ENCODE measurements around the gene NFATC1.

Gene NFATC1

GRCh38 chr18:79567481-79568147 is 171.9 kb downstream of the NFATC1 start:
- no peak for DNase-seq (ENCODE audit: low spot score)
- TF ChIP-seq CTCF (IDR thresholded peaks at IDR 0.05; ENCODE audit: extremely low read depth, insufficient read depth, missing control alignments): no peak
- in situ Hi-C loops (cut with MboI; ENCODE audit: low pct_unique_long_range_greater_than_20kb, low sequenced_read_pairs, unreplicated experiment): no loop called here

GRCh38 chr18:79568543-79569205 is 172.9 kb downstream of the NFATC1 start:
- in situ Hi-C loops (cut with MboI; ENCODE audit: low pct_unique_long_range_greater_than_20kb, low sequenced_read_pairs, unreplicated experiment): no loop called here
- no peak for DNase-seq (ENCODE audit: low spot score)
- no peak for TF ChIP-seq CTCF (IDR thresholded peaks at IDR 0.05; ENCODE audit: extremely low read depth, insufficient read depth, missing control alignments)

DNA sequence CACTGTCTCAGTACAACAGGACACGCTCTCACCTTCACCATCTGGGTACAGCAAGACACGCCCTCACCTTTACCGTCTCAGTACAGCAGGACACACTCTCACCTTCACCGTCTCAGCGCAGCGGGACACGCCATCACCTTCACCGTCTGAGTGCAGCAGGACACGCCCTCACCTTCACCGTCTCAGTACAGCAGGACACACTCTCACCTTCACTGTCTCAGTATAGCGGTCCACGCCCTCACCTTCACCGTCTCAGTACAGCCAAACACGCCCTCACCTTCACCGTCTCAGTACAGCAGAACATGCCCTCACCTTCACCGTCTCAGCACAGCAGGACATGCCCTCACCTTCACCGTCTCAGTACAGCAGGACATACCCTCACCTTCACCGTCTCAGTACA is 174.0 kb downstream of the NFATC1 start:
- no peak for TF ChIP-seq CTCF (IDR thresholded peaks at IDR 0.05; ENCODE audit: extremely low read depth, insufficient read depth, missing control alignments)
- in situ Hi-C loops (cut with MboI; ENCODE audit: low pct_unique_long_range_greater_than_20kb, low sequenced_read_pairs, unreplicated experiment): no loop called here
- DNase-seq (ENCODE audit: low spot score): no peak

GRCh38 chr18:79570266-79571201 is 174.8 kb downstream of the NFATC1 start:
- DNase-seq (ENCODE audit: low spot score): no peak
- TF ChIP-seq CTCF (IDR thresholded peaks at IDR 0.05; ENCODE audit: extremely low read depth, insufficient read depth, missing control alignments): no peak
- in situ Hi-C loops (cut with MboI; ENCODE audit: low pct_unique_long_range_greater_than_20kb, low sequenced_read_pairs, unreplicated experiment): no loop called here

- no peak for DNase-seq (ENCODE audit: low spot score)
- in situ Hi-C loops (cut with MboI; ENCODE audit: low pct_unique_long_range_greater_than_20kb, low sequenced_read_pairs, unreplicated experiment): no loop called here
Observed at GRCh38 chr18:79571211-79572092, 175.7 kb downstream of the NFATC1 start.

More at GRCh38 chr18:79571211-79572092, 175.7 kb downstream of the NFATC1 start:
- TF ChIP-seq CTCF (IDR thresholded peaks at IDR 0.05; ENCODE audit: extremely low read depth, insufficient read depth, missing control alignments): no peak
